DOHH2 (cell line): ENCODE results near the gene CCDC158.

Source experiments
- H3F3A ChIP-seq: fragments of 200-600 bp; sonication (generic), shearing (Covaris generic); 2 replicates; pipeline ENCODE4 v1.6.0; 2016; ENCODE audit warnings: antibody characterized with exemption, mild to moderate bottlenecking; ENCODE audit not compliant: control insufficient read depth, insufficient read depth
- H3K27ac ChIP-seq: fragments of 200-600 bp; sonication (generic); 2 replicates; pipeline ENCODE4 v1.5.1; 2014; ENCODE audit warnings: low read depth, mild to moderate bottlenecking, low read length, moderate library complexity
- H3K27me3 ChIP-seq: fragments of 200-600 bp; sonication (generic); 2 replicates; pipeline ENCODE4 v1.6.1; 2014; ENCODE audit warnings: mild to moderate bottlenecking, low read length, mixed read lengths; ENCODE audit not compliant: control insufficient read depth
- H3K36me3 ChIP-seq: fragments of 200-600 bp; sonication (generic); 2 replicates; pipeline ENCODE4 v1.6.1; 2014; ENCODE audit warnings: mild to moderate bottlenecking, low read length, moderate library complexity, mixed read lengths; ENCODE audit not compliant: control insufficient read depth
- H3K4me1 ChIP-seq: fragments of 200-600 bp; sonication (generic); 2 replicates; pipeline ENCODE4 v1.6.1; 2014; ENCODE audit warnings: mild to moderate bottlenecking, low read length, mixed read lengths; ENCODE audit not compliant: control insufficient read depth
- H3K4me2 ChIP-seq: fragments of 200-600 bp; sonication (generic); 2 replicates; pipeline ENCODE4 v1.6.0; 2014; ENCODE audit warnings: mild to moderate bottlenecking, low read length, moderate library complexity
- H3K4me3 ChIP-seq: fragments of 200-600 bp; sonication (generic); 2 replicates; pipeline ENCODE4 v1.5.1; 2014; ENCODE audit warnings: mild to moderate bottlenecking, low read length, mixed read lengths
- H3K79me2 ChIP-seq: fragments of 200-600 bp; sonication (generic); 2 replicates; pipeline ENCODE4 v1.6.1; 2014; ENCODE audit warnings: mild to moderate bottlenecking, low read length, mixed read lengths; ENCODE audit not compliant: control insufficient read depth
- H3K9me2 ChIP-seq: fragments of 200-600 bp; sonication (generic); replicated peaks from 2 replicates; pipeline ENCODE4 v1.6.1; 2014; ENCODE audit warnings: mild to moderate bottlenecking, low read length, mixed read lengths; ENCODE audit not compliant: control insufficient read depth
- H3K9me3 ChIP-seq: fragments of 200-600 bp; sonication (generic); 2 replicates; pipeline ENCODE4 v1.6.1; 2014; ENCODE audit warnings: antibody characterized with exemption, low read length, mixed read lengths; ENCODE audit not compliant: control insufficient read depth, insufficient read depth
- H4K20me1 ChIP-seq: fragments of 200-600 bp; sonication (generic); 2 replicates; pipeline ENCODE4 v1.6.0; 2014; ENCODE audit warnings: low read depth, mild to moderate bottlenecking, antibody characterized with exemption, low read length, moderate library complexity; ENCODE audit not compliant: control insufficient read depth, insufficient read depth
- EZH2phosphoT487 ChIP-seq: fragments of 200-600 bp; sonication (generic); IDR thresholded peaks from 2 replicates; pipeline ENCODE4 v1.6.1; 2017; ENCODE audit warnings: borderline replicate concordance, mild to moderate bottlenecking, antibody characterized with exemption, low read length, moderate library complexity, mixed read lengths
- TF ChIP-seq, protein P1 (sequence below): fragments of 200-600 bp; sonication (generic); IDR thresholded peaks from one replicate; pipeline ENCODE4 v1.5.1; 2014; ENCODE audit warnings: antibody characterized with exemption, mild to moderate bottlenecking, low read depth, low read length; ENCODE audit not compliant: poor library complexity, severe bottlenecking

Gene CCDC158

GRCh38 chr4:76301068-76301774, 119.7 kb downstream of the CCDC158 start:
- no peak overlapping the region for H3K4me2 ChIP-seq
- no peaks in the 10 kb centered on the region for H3K4me1 ChIP-seq
- H3K27ac ChIP-seq = no peak overlapping the region

GRCh38 chr4:76300012-76300411, 120.9 kb downstream of the CCDC158 start:
- no peak for TF ChIP-seq EZH2phosphoT487
- TF ChIP-seq, protein P1, sequence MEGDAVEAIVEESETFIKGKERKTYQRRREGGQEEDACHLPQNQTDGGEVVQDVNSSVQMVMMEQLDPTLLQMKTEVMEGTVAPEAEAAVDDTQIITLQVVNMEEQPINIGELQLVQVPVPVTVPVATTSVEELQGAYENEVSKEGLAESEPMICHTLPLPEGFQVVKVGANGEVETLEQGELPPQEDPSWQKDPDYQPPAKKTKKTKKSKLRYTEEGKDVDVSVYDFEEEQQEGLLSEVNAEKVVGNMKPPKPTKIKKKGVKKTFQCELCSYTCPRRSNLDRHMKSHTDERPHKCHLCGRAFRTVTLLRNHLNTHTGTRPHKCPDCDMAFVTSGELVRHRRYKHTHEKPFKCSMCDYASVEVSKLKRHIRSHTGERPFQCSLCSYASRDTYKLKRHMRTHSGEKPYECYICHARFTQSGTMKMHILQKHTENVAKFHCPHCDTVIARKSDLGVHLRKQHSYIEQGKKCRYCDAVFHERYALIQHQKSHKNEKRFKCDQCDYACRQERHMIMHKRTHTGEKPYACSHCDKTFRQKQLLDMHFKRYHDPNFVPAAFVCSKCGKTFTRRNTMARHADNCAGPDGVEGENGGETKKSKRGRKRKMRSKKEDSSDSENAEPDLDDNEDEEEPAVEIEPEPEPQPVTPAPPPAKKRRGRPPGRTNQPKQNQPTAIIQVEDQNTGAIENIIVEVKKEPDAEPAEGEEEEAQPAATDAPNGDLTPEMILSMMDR = no peak
- H3K4me2 ChIP-seq = no peak overlapping the region
- H3K27me3 ChIP-seq = no peaks in the 10 kb centered on the region
- H4K20me1 ChIP-seq = no peaks in the 10 kb centered on the region
- H3K27ac ChIP-seq = no peak overlapping the region
- no peaks in the 10 kb centered on the region; the same call in 1 of the 2 replicates for H3K9me3 ChIP-seq
- no peaks in the 10 kb centered on the region for H3K79me2 ChIP-seq
- no peak overlapping the region for H3K4me3 ChIP-seq
- no peaks in the 10 kb centered on the region for H3K9me2 ChIP-seq
- H3K4me1 ChIP-seq = no peaks in the 10 kb centered on the region
- no peaks in the 10 kb centered on the region for H3F3A ChIP-seq
- no peaks in the 10 kb centered on the region for H3K36me3 ChIP-seq

More at GRCh38 chr4:76301068-76301774, 119.7 kb downstream of the CCDC158 start:
- H3F3A ChIP-seq = no peaks in the 10 kb centered on the region
- H4K20me1 ChIP-seq = no peaks in the 10 kb centered on the region
- no peaks in the 10 kb centered on the region for H3K27me3 ChIP-seq
- no peaks in the 10 kb centered on the region for H3K36me3 ChIP-seq
- no peaks in the 10 kb centered on the region for H3K79me2 ChIP-seq
- no peaks in the 10 kb centered on the region for H3K9me2 ChIP-seq
- no peak overlapping the region for H3K4me3 ChIP-seq
- no peak for TF ChIP-seq EZH2phosphoT487
- TF ChIP-seq, protein P1 = no peak
- H3K9me3 ChIP-seq = no peaks in the 10 kb centered on the region; the same call in 1 of the 2 replicates

- Histone ChIP-seq H3K27me3 (no peaks in the 10 kb centered on the region), H3F3A (no peaks in the 10 kb centered on the region), H3K4me1 (no peaks in the 10 kb centered on the region), H3K36me3 (no peaks in the 10 kb centered on the region), H3K4me3 (no peak overlapping the region), H3K9me3 (no peaks in the 10 kb centered on the region; the same call in 1 of the 2 replicates), H3K4me2 (no peak overlapping the region), H3K79me2 (no peaks in the 10 kb centered on the region), H4K20me1 (no peaks in the 10 kb centered on the region), H3K27ac (no peak overlapping the region), H3K9me2 (no peaks in the 10 kb centered on the region)
- TF ChIP-seq EZH2phosphoT487 = no peak
- TF ChIP-seq, protein P1 = no peak
Observed at GRCh38 chr4:76298227-76298626, 122.7 kb downstream of the CCDC158 start.
